Transverse colon (tissue), 4 donors: ENCODE measurements around the gene BPIFB1. TPM values are rescaled to one million over a fixed set of nuclear protein-coding genes. Genes with fewer than 3 reads are reported as not detected.

ENCODE experiments used
- DNase-seq: peaks from one replicate; pipeline ENCODE4 v3.0.0-alpha.2; 2019
- H3K27ac ChIP-seq, 4 donors: fragments of 200-600 bp; sonication (generic); 2 replicates each; pipeline ENCODE4 v1.5.1; 2016 to 2018; ENCODE audit warnings: inconsistent platforms in 4 of 4
- H3K27me3 ChIP-seq: fragments of 200-600 bp; sonication (generic); 2 replicates; pipeline ENCODE4 v1.5.1; 2017; ENCODE audit warnings: inconsistent platforms
- H3K36me3 ChIP-seq, 4 donors: fragments of 200-600 bp; sonication (generic); 2 replicates each; pipeline ENCODE4 v1.5.1; 2017 to 2019; ENCODE audit warnings: inconsistent platforms in 4 of 4
- H3K4me1 ChIP-seq, 4 donors: fragments of 200-600 bp; sonication (generic); 2 replicates each; pipeline ENCODE4 v1.5.1; 2017 to 2020; ENCODE audit warnings: inconsistent platforms in 4 of 4
- H3K4me3 ChIP-seq, 4 donors: fragments of 200-600 bp; sonication (generic); 1 replicate in 1 of 4; 2 replicates in 3 of 4; pipeline versions ENCODE4 v1.5.1 to v1.6.1; 2017 to 2019; ENCODE audit warnings: inconsistent platforms in 4 of 4
- H3K9me3 ChIP-seq, 2 donors: fragments of 200-600 bp; sonication (generic); 2 replicates each; pipeline ENCODE4 v1.5.1; 2017 to 2019; ENCODE audit warnings: inconsistent platforms in 2 of 2
- EP300 ChIP-seq: sonication (generic); formaldehyde crosslinking; IDR thresholded peaks from one replicate; pipeline ENCODE4 v1.6.1; 2017; ENCODE audit warnings: antibody characterized with exemption, low read depth
- POLR2A ChIP-seq: fragments of 450-650 bp; IDR thresholded peaks from one replicate; pipeline ENCODE4 v1.6.1; 2016; ENCODE audit warnings: antibody characterized with exemption, mild to moderate bottlenecking, moderate library complexity
- POLR2AphosphoS5 ChIP-seq, 3 donors: sonication (generic); formaldehyde crosslinking; IDR thresholded peaks; one replicate each; pipeline ENCODE4 v1.6.1; 2016; ENCODE audit warnings: antibody characterized with exemption in 3 of 3
- WGBS, 2 donors: methylation state at CpG; one replicate each; pipeline ENCODE4 v1.1.5; 2018; ENCODE audit warnings: low coverage in 1 of 2; 5-methylcytosine and 5-hydroxymethylcytosine counted together
- in situ Hi-C, 4 donors: fragments of 200-750 bp; cut with MboI; loops; one replicate each; pipeline versions ENCODE4 v1.15.0 to v1.15.1; 2017; ENCODE audit warnings: low sequenced_read_pairs in 3 of 4, low pct_ligation_motif_present in 1 of 4, low pct_unique_long_range_greater_than_20kb in 1 of 4
- intact Hi-C: fragments of 100-400 bp; cut with DNase I; formaldehyde crosslinking; loops from one replicate; pipeline ENCODE4 v1.15.1; 2023; ENCODE audit warnings: low total_unique reads
- total RNA-seq, 4 donors: library from RNA; depleted of rRNA; stranded (reverse); fragments of >200 nt; gene quantifications; one replicate each; pipeline ENCODE4 v1.1.0, GENCODE V29; 2016
- TF ChIP-seq, protein P1 (sequence below), 5 experiments: fragments of 200-600 bp in 3 of 5; fragments of 450-650 bp in 2 of 5; sonication (generic) in 3 of 5; IDR thresholded peaks; 1 replicate in 2 of 5; 2 replicates in 3 of 5; pipeline ENCODE4 v1.5.1; 2016 to 2017; ENCODE audit warnings: antibody characterized with exemption in 5 of 5, inconsistent platforms in 3 of 5, mild to moderate bottlenecking in 2 of 5, moderate library complexity in 1 of 5

BPIFB1 gene
- total RNA-seq, 4 donors from 2014 or later = not detected

DNA sequence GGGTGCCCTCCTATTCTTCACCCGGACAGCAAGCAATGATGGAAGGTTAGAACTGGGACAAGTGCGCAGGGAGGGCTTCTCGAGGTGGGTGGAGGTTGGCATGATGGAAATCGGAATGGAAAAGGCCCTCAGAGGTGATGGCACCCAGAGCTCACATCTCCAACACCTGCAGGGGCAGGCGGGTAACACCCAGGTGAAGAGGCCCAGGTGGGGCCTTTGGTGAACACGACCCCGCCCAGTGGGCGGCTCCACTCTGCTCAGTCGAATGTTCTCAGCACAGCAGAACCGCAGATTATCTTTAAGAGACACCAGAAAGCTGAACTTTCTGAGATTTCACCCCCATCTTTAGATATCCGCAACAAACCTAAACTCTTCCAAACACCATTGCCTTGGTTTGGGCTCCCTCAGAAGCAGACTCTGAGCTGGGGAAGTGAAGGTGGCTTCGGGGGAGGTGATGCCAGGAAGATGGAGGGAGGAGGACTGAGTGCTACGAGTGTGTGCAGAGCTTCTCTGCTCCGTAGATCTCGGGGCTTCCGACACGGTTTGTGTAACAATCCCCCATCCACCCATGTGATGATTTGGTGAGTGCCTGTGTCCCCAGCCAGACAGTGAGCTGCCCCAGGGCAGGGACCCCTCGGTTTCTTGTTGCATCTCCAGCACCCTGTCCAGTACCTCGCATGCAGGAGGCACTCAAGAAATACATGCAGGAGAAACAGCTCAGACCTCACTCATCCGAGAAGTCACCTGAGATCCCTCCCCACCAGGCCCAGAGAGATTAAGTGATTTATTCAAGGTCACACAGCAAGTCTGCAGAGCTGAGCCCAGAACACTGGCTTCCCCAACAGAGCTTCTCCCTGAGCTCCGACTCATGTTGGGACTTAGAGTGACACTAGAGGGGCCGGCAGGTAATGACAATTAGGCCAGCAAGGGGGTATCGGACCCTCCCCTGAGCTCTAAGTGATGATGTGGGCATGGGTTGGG, 45.4 kb downstream of the BPIFB1 start:
- no peaks in the 10 kb centered on the region for H3K27me3 ChIP-seq
- in situ Hi-C loops (no loop called here), intact Hi-C loops (no loop called here)
- no peaks in the 10 kb centered on the region for H3K9me3 ChIP-seq
- no peaks in the 10 kb centered on the region for H3K4me1 ChIP-seq
- no peak overlapping the region for H3K4me3 ChIP-seq
- H3K27ac ChIP-seq = no peak overlapping the region
- DNase-seq = no peak
- H3K36me3 ChIP-seq = no peaks in the 10 kb centered on the region
- TF ChIP-seq, protein P1, sequence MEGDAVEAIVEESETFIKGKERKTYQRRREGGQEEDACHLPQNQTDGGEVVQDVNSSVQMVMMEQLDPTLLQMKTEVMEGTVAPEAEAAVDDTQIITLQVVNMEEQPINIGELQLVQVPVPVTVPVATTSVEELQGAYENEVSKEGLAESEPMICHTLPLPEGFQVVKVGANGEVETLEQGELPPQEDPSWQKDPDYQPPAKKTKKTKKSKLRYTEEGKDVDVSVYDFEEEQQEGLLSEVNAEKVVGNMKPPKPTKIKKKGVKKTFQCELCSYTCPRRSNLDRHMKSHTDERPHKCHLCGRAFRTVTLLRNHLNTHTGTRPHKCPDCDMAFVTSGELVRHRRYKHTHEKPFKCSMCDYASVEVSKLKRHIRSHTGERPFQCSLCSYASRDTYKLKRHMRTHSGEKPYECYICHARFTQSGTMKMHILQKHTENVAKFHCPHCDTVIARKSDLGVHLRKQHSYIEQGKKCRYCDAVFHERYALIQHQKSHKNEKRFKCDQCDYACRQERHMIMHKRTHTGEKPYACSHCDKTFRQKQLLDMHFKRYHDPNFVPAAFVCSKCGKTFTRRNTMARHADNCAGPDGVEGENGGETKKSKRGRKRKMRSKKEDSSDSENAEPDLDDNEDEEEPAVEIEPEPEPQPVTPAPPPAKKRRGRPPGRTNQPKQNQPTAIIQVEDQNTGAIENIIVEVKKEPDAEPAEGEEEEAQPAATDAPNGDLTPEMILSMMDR (IDR thresholded peaks at IDR 0.05) = no peak
- TF ChIP-seq POLR2AphosphoS5 (IDR thresholded peaks at IDR 0.05) (no peak), POLR2A (no peak), EP300 (no peak)
- WGBS, 2 donors = 71% methylated on average over 22 of the region's 23 CpGs; no CpG with 5 or more reads in 1 of the 2 donors

DNA sequence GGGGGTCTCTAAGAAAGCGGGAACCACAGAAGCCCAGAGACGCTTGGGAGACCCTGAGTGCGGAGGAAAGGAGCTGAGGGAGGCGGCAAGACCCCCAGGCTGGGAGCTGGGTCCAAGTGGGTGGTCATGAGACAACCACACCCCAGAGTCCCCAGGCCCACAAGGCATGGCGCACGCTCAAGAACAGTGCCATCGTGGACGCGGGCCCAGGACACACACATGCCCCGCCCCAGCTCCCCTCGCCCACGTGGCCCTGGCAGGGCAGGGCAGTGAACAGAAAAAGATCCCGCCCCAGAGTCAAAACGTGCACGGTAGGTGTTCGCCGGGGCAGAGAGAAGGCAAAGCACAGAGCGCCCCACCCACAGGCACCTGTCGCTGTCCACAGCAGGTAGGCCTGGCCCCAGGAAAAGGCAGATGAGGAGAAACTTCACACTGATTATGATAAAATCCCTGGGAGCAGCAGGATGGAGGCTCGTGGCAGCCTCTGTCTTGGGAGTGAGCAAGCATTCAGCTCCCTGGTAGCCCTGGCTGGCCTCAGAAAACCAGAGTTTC, 50.0 kb downstream of the BPIFB1 start:
- Histone ChIP-seq H3K27me3 (no peaks in the 10 kb centered on the region), H3K9me3 (no peaks in the 10 kb centered on the region), H3K4me1 (no peaks in the 10 kb centered on the region), H3K36me3 (no peaks in the 10 kb centered on the region), H3K27ac (no peak overlapping the region), H3K4me3 (no peak overlapping the region)
- DNase-seq = no peak
- WGBS, 2 donors = 66 to 100% methylated on average over 1 to 20 of the region's 20 CpGs
- in situ Hi-C loops (no loop called here), intact Hi-C loops (no loop called here)
- TF ChIP-seq, protein P1 (IDR thresholded peaks at IDR 0.05) = no peak
- TF ChIP-seq POLR2A = no peak
- no peak for TF ChIP-seq EP300
- no peak for TF ChIP-seq POLR2AphosphoS5 (IDR thresholded peaks at IDR 0.05)

DNA sequence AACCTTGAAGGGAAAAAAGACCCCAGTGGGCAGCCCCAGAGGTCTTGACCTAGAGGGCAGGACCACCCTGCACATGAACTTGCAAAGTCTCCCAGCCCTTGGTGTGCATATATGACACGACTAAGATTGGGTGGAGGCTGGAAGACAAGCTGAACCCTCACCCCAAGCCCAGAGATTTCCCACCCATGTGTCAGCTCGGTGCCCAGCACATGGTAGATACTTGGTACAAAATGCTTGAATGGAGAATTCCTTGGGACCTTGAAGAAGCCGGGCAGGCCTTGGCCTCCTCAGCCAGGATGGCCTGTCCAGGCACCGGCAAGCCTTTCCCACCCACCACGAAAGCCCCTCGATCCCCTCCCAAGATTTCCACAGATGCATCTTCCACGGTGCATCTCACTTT, 50.6 kb downstream of the BPIFB1 start:
- Histone ChIP-seq H3K27me3 (no peaks in the 10 kb centered on the region), H3K36me3 (no peaks in the 10 kb centered on the region), H3K4me3 (no peak overlapping the region), H3K27ac (no peak overlapping the region), H3K4me1 (no peaks in the 10 kb centered on the region), H3K9me3 (no peaks in the 10 kb centered on the region)
- in situ Hi-C loops = no loop called here
- TF ChIP-seq, protein P1 (IDR thresholded peaks at IDR 0.05) = no peak
- TF ChIP-seq POLR2AphosphoS5 (IDR thresholded peaks at IDR 0.05) = no peak
- no peak for TF ChIP-seq EP300
- DNase-seq = no peak
- WGBS, 2 donors = 89% methylated on average over 7 of the region's 7 CpGs; no CpG with 5 or more reads in 1 of the 2 donors
- intact Hi-C loops = no loop called here

DNA sequence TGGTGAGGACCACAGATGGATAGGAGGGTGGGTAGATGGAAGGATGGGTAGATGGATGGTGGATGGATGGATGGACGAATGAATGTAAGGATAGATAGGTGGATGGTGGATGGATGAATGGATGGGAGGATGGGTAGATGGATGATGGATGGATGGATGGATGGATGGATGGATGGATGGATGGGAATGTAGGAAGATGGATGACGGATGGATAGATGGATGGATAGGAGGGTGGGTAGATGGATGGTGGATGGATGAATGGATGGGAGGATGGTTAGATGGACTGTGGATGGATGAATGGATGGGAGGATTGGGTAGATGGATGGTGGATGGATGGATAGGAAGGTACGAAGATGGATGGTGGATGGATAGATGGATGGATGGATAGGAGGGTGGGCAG, 51.1 kb downstream of the BPIFB1 start:
- intact Hi-C loops = no loop called here
- TF ChIP-seq EP300 (no peak), POLR2AphosphoS5 (IDR thresholded peaks at IDR 0.05) (no peak), POLR2A (no peak)
- TF ChIP-seq, protein P1 (IDR thresholded peaks at IDR 0.05) = no peak
- Histone ChIP-seq H3K4me3 (no peak overlapping the region), H3K27me3 (no peaks in the 10 kb centered on the region), H3K27ac (no peak overlapping the region), H3K4me1 (no peaks in the 10 kb centered on the region), H3K9me3 (no peaks in the 10 kb centered on the region), H3K36me3 (no peaks in the 10 kb centered on the region)
- WGBS, 2 donors = 91 to 96% methylated on average over 3 of the region's 3 CpGs
- DNase-seq = no peak
- in situ Hi-C loops = no loop called here
